Stimulated activated CD4-positive, alpha-beta T cell treated with anti-CD3 and anti-CD28 coated beads, TNF-alpha, amount 100 ng/mL, for 4 hours (primary cell): ENCODE data around the gene VPS13A.
"Not testable (repeated sequence)": the region's sequence is repeated elsewhere in the genome, so short reads cannot be mapped to it uniquely, and the experiment has no call there.

Source experiments
- DNase-seq, 3 experiments: peaks; one replicate each; pipeline ENCODE4 v3.0.0-alpha.2; 2020; ENCODE audit warnings: low read depth in 3 of 3

Gene VPS13A

DNA sequence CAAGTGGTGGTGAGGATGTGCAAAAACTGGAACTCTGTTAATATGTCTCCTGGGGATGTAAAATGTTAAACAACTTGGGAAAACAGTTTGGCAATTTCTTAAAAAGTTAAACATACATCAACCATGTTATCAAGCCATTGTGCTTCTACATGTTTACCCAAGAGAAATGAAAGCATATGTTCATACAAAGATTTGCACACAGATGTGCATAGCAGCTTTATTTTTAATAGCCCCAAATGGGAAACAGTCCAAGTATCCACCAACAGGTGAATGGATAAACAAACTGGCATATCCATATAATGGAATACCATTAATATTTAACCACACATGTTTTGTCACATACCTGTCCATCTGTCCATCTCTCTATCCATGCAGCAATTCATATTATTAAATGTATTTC is 6.2 kb downstream of the VPS13A start:
- no peak for DNase-seq

DNA sequence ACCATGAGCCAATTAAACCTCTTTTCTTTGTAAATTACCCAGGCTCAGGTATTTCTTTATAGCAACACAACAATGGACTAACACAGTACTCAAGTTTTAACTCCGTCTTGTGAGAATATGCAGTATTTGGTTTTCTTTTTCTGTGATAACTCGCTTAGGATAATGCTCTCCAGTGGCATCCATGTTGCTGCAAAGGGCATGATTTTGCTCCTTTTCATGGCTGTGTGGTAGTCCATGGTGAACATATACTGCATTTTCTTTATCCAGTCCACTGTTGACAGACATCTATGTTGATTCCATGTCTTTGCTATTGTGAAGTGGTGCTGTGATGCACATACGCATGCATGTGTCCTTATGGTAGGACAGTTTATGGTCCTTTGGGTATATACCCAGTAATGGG is 10.9 kb downstream of the VPS13A start:
- DNase-seq: no peak

DNA sequence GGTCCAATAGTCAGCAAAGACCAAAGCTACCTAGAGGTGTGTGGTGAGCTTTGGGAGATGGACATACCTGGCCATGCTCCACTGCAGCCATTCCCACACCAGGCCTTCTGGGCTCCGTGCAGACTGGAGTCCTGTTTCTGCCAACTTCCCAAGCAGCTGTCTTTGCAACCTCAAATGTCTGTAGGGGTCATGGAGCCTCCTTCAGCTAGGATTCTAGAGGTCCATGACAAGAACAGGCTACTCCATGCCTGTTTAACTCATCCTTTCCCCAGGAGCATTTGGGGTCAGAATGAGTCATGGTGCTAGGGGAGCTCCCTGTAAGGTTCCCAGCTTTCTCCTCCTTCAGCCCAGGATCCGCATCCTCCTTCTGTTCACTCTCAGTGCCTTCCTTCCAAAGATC is 17.1 kb downstream of the VPS13A start:
- no peak for DNase-seq

DNA sequence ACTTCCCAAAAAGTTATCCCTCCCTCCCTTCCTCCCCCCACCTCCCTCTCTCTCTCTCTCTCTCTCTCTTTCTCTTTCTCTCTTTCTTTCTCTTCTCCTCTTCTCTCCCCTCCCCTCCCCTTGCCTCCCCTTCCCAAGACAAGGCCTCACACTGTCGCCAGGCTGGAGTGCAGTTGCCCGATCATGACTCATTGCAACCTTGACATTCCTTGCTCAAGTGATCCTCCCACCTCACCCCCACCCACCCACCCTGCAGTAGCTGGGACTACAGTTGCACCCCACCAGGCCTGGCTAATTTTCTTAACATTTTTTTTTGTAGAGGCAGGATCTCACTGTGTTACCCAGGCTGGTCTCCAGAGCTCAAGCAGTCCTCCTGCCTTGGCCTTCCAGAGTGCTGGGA is 32.8 kb downstream of the VPS13A start:
- DNase-seq: no peak

DNA sequence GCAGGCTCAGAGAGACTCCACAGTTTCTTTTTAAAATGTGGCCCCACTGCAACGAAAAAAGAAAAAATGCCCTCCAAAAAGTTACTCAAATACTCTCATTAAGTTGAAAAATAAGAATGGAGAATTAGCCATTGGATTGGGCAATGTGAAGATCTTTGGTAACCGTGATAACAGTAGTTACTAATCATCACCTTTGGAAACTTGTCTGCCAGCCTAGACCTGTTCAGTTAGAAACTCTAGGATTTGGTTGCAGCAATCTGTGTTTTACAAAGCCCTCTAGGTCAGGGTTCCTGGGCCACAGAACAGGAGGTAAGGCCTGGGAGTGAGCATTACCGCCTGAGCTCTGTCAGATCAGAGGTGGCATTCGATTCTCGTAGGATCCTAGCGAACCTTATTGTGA is 34.2 kb downstream of the VPS13A start:
- DNase-seq: no peak

DNA sequence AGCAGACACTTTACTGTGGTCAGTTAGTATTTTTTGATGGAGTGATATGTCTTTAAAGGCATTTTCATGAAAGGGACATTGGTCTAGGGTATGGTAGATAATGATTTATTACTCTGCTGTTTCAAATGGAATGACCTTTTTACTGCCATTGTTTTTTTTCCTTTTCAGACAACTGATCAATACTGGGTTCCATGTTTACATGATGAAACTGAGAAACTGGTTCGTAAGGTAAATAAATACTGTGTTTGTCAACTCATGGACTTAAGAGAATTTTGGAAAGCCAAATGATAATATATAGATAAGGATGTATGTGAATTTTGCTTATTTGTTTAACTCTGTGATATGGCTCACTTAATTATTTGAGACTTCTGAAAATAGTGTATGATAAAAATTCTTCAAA is 35.5 kb downstream of the VPS13A start:
- DNase-seq: no peak

DNA sequence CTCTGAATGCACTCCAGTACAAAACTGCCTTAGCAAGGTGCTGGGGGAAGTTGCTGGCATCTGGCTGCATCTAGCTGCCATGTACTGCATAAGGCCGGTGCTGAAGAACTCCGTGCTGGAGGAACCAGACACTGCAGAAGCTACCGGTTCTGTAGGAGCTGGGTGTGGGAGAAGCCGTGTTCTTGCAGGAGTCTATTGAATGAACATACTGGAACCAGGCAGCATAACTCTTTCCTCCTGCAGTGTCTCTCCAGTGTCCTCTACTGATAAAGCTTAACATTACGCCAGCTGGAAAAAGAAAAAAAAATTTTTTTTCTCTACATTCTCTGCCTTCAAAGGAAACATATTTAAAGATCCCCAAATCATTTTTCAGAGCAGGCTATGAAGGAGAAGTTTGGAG is 38.5 kb downstream of the VPS13A start:
- DNase-seq: no peak

DNA sequence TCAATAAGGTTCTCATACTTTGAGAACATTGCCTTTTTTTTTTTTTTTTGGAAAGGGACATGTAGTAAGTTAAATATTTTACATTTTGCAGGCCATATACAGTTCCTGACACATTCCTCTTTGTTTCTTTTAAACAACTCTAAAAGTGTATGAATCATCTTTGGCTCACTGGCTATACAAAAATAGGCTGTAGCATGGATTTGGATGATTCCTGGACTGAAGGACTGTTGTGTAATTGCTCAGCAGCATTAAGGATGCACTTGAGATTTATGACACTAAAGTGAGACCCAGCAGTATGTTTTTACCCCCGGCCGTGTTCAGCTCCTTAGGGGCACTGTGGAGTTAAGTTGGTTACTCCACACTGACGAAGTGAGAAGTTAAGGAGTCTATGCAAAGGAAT is 41.3 kb downstream of the VPS13A start:
- DNase-seq: no peak

DNA sequence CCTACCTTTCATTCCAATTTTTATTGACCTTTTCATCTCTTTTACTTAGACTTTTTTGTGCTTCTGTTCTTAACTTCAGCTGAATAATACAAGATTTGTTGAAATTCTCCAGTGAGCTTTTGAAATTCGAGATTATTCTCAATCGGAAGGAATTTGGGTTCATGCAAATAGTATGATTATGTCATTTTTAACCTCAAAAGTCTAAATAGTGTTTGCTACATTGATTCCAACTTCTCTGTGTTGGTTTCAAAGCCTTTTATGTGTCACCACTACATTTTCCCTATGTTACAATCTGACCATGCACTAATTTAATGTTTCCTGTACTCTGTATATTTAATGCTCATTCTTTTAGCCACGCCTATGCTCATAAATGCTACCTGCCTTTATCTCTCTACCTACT is 44.1 kb downstream of the VPS13A start:
- DNase-seq: no peak

DNA sequence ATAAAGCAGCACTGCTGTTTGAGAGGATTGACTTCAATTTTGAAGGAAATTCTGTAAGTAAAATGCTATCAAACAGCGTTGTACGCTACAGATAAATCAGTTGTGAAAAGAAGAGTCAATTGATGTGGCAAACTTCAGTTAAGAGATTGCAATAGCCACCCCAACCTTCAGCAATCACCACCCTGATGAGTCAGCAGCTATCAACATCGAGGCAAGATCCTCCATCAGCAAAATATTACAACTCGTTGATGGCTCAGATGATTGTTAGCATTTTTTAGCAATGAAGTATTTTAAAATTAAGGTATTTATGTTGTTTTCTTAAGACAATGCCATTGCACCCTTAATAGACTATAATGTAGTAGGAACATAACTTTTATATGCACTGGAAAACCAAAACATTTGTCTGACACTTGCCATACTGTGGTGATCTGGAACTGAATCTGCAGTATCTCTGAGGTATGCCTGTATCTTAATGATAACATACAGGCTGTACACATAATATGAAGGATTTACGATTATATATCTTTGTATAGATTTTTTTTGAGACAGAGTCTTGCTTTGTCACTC is 47.5 kb downstream of the VPS13A start:
- DNase-seq: no peak

DNA sequence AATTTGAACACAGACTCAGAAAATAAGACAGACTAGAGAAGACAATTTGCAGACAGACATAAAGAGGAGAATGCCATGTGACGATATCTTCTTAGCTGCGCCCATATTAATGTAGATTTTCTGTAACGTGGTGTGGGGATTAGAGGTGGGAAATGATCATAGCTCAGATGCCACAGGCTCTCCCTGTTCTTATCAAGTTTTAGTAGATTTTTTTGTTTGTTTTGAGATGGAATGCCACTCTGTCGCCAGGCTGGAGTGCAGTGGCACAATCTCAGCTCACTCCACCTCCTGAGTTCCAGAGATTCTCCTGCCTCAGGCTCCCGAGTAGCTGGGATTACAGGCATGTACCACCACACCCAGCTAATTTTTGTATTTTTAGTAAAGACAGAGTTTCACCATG is 59.4 kb downstream of the VPS13A start:
- no peak for DNase-seq

DNA sequence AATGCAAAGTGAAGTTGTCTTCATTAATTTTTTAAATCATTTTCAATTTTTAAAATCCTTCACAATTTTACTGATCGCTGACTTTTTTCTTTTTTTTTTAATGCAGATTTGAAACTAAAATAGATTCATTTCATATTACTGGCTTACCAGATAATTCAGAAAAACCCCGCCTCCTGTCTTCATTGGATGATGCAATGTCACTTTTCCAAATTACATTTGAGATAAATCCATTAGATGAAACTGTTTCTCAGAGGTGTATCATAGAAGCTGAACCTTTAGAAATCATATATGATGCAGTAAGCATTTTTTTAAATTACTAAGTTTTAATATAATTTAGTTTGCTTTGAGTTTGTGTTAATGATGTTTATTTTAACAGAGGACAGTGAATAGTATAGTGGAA is 60.6 kb downstream of the VPS13A start:
- DNase-seq: no peak

DNA sequence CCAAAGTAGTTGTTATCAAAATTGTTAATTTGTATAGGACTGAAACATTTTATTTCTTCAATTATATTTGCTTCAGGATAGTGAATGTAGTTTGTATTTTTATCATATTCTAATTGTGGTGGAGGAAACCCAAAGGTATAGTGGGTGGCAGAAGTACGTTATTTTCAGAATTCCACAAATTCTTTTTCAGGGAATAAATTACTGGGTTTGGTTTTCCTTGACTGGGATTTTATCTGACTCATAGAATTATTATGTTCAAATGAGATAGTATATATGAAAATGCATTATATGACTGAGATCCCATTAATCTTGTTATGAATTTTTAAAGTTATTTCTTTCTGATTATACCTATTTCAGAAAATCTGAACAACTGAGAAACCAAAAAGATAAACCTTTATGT is 73.7 kb downstream of the VPS13A start:
- DNase-seq: no peak

DNA sequence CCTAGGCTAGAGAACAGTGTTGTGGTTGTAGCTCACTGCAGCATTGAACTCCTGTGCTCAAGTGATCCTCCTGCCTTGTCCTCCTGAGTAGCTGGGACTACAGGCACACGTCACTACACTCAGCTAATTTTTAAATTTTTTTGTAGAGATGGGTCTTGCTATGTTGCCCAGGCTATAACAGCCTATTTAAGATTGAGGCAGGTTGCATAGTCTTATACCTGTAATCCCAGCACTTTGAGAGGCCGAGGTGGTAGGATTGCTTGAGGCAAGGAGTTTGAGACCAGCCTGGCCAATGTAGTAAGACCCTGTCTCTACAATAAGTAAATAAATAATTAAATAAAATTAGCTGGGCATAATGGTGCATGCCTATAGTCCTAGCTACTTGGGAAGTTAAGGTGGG is 79.9 kb downstream of the VPS13A start:
- DNase-seq: no peak

DNA sequence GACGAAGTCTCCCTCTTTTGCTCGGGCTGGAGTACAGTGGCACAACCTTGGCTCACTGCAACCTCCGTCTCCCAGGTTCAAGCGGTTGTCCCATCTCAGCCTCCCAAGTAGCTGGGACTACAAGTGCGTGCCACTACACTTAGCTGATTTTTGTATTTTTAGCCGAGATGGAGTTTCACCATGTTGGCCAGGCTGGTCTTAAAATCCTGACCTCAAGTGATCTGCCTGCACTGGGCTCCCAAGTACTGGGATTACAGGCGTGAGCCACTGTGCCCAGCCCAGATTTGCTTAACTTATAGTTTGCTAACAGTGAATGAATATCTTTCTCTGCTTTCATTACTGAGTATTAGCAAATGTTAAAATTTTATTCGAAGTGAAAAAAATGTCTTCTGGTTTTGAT is 84.3 kb downstream of the VPS13A start:
- no peak for DNase-seq

DNA sequence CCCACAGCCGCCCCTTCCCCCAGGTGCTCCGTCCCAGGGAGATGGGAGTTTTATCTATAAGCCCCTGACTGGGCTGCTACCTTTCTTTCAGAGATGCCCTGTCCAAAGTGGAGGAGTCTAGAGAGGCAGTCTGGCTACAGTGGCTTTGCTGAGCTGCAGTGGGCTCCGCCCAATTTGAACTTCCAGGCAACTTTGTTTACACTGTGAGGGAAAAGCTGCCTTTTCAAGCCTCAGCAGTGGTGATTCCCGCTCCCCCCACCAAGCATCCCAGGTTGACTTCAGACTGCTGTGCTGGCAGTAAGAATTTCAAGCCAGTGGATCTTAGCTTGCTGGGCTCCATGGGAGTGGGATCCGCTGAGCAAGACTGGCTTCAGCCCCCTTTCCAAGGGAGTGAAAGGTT is 90.4 kb downstream of the VPS13A start:
- DNase-seq: not testable (repeated sequence)

DNA sequence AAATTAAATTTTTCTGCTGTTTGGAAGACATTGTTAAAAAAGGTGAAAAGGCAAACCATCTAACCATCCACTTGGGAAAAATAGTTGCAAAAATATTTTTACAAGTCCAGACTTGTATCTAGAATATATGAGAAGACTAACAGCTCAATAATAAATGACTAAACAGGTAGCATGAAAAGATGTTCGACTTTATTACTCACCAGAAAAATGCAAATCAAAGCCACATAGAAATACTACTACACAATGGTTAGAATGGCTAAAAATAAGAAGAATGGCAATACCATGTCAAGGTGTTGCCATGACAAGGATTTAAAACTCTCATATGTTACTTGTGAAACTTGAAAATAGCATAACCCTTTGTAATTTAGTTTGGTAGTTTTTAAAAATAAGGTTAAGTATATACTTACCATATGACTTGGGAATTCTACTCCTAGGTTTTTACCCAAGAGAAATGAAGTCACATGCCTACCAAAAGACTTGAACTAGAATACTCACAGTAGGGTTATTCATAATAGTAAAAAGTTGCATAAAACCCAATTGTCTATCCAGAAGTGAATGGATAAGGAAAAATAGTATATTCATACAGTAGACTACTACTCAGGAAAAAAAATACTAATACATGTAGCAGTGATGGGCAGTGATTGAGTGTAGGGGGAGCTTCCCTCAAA is 93.8 kb downstream of the VPS13A start:
- no peak for DNase-seq

DNA sequence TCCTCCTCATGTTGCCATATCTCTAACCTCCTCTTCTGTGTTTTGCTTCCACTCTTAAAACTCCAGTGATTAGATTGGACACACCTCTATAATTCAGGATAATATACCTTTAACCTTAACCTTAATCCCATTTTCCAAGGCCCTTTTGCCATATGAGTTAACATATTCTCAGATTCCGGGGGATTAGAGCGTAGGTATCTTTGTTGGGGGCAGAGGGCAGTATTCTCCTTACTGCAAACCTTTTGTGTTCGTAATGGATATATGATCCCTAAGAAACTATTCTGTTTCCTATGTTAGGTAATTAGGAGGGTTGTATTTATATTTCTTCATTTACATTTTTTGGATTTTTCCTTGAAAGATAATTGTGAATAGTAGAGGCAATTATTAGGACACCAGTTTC is 99.5 kb downstream of the VPS13A start:
- DNase-seq: no peak

DNA sequence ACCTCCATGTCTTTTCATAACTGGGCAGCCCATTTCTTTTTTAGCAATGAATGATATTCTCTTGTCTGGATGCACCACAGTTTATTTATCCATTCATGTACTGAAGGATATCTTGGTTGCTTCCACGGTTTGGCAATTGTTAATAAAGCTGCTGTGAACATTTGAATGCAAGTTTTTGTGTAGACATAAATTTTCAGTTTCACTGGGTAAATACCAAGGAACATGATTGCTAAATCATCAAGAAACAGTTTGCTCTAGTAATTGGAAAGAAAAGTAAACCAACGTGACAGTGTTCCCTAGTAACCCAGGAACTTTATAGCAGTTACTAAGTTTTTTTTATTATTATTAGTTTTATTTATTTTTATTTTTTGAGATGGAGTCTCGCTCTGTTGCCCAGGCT is 100.4 kb downstream of the VPS13A start:
- no peak for DNase-seq

DNA sequence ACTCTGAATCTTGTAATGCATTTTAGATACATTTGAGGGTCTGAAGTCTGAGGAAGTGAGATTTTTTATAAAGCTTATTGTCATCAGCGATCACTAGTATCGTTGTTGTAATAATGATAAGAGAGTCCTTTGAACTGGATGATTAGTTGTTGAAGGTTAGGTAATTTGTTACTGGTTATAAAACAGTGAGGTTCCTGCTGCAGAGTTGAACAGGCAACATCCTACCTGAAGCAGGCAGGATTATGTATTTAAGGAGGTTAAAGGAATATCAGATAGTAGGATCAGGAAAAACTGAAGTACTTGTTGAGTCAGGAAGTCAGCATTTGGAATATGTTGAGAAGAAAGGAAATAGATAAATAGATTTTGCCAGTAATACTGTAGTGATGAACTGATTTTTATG is 106.7 kb downstream of the VPS13A start:
- DNase-seq: no peak

DNA sequence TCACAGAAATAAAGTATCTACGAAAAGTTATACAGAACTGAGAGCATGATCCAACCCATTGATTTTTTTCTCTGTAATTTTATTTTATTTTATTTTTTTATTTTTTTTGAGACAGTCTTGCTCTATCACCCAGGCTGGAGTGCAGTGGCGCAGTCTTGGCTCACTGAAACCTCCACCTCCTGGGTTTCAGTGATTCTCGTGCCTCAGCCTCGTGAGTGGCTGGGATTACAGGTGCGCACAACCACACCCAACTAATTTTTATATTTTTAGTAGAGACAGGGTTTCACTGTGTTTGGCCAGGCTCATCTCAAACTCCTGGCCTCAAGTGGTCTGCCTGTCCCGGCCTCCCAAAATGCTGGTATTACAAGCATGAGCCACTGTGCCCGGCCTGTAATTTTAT is 107.3 kb downstream of the VPS13A start:
- DNase-seq: no peak

DNA sequence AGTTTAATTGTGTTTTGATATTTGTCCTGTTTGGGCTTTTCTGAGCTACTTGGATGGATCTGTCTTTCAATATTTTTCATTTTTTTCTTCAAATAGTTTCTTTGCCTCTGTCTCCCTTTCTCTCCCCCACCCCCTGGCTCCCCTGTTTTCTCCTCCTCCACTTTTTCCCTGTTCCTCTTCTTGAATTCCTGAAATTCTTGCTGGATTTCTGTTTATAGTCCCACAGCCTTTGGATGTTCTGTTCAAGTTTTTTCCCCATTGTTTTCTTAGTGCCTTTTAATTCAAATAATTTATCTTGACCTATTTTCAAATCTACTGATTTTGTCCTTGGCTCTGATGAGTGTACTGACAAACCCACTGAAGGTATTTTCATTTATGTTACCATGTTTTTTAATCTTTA is 113.0 kb downstream of the VPS13A start:
- DNase-seq: no peak

DNA sequence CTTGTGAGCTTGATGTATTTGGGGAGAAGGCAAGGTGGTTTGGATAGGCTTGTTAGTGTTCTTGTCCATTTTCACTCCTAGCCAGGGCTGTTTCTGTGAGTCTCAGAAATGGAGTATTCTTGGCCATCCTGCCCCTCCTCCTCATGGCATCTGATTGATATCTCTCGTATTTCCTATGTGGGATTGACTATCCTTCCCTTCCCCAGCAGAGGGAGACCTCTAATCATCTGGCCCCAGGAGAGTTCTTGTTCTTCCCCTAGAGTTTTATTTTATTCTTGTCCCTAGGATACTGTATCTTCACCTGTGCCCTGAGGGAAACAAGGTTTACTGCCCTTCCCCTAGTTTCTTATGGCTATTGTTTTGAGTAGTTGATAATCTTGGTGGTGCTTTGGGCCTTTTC is 114.4 kb downstream of the VPS13A start:
- DNase-seq: no peak

DNA sequence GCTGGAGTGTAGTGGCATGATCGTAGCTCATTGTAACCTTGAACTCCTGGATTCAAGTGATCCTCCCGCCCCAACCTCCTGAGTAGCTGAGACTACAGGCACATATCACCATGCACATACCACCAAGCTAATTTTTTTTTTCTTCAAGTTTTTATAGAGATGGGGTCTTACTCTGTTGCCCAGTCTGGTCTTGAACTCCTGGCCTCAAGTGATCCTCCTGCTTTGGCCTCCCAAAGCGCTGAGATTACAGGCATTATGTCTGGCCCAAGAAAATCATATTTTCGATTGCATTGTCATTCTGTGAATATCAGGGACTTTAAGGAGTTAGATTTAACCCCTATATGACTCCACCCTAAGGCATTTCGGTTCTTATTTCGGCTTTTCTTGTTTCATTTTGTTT is 116.6 kb downstream of the VPS13A start:
- DNase-seq: no peak
